GM18505 (cell line): ENCODE results near the gene DPF3.

ENCODE experiments used
- ATAC-seq: cut with Tn5 transposase; IDR thresholded peaks from one replicate; pipeline ENCODE4 v1.9.1; 2021; ENCODE audit not compliant: unreplicated experiment
- POLR2A ChIP-seq: IDR thresholded peaks from 4 replicates; pipeline ENCODE4 v1.6.1; 2011; ENCODE audit warnings: borderline replicate concordance; ENCODE audit not compliant: insufficient read depth, insufficient read length; ENCODE audit errors: extremely low read depth

The DPF3 gene

GRCh38 chr14:72920008-72920407 is 26.1 kb upstream of the DPF3 start:
- TF ChIP-seq POLR2A, result no peak
- ATAC-seq, result no peak

DNA sequence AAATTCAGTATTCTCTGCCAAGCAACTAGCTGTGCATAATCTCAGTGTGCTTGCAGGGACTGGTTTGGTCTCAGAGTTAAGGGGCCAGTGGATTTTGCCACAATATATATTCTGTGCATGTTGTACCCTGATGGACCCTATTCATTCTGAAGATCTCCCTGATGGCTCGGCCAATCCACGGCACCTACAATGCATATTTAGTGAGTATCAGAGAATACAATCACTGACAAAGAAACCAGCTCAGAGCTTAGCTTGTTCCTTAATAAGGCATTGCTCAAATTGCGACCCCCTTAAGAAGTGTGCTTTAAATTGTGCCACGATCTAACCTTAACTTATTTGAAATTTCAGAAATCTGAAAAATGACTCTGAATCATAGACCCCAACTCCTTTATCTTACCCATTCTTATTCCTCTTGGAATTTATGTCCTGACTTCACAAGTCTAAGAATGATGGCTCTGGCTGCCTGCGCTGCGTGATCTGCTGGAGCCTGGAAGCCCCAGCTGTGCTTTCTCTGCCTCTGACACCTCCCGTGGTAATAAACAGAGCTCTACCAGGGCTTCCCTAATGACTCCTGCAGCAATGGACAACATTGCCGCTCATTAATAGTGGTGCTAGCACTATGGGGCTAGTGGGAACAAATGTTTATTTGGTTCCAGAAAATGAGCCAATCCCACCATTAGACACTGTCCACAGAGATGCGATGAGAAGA is 23.3 kb upstream of the DPF3 start:
- no peak for ATAC-seq
- no peak for TF ChIP-seq POLR2A

DNA sequence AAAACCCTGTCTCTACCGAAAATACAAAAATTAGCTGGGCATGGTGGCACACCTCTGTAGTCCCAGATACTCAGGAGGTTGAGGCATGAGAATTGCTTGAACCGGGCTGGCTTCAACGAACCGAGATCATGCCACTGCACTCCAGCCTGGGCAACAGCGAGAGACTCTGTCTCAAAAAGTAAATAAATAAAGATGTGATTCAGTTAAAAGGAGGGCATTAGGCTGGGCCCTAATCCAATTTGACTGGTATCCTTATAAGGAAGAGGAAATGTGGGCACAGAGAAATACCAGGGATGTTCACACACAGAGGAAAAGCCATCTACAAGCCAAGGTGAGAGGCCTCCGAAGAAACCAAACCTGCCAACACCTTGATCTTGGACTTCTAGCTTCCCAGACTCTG is 22.3 kb upstream of the DPF3 start:
- no peak for TF ChIP-seq POLR2A
- no peak for ATAC-seq

DNA sequence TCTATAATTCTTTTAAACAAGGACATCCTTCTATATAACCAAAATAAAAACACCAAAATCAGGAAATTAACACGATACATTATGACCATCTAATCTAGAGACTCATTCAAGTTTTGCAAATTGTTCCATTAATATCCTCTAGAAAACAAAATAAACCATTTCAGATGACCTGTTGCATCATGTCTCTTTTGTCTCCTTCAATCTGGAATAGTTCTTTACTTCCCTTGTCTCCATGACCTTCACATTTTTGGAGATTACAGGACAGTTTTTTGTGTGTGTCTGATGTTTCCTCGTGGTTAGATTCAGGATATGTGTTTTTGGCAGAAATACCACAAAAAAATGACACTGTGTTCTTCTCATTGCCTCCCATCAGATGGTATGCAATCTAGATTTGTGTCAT is 19.9 kb upstream of the DPF3 start:
- no peak for ATAC-seq
- TF ChIP-seq POLR2A, result no peak

GRCh38 chr14:72909163-72909562 is 15.3 kb upstream of the DPF3 start:
- no peak for ATAC-seq

GRCh38 chr14:72907886-72908285 is 14.0 kb upstream of the DPF3 start:
- no peak for TF ChIP-seq POLR2A
- ATAC-seq, result no peak

More at GRCh38 chr14:72909163-72909562, 15.3 kb upstream of the DPF3 start:
- no peak for TF ChIP-seq POLR2A

DNA sequence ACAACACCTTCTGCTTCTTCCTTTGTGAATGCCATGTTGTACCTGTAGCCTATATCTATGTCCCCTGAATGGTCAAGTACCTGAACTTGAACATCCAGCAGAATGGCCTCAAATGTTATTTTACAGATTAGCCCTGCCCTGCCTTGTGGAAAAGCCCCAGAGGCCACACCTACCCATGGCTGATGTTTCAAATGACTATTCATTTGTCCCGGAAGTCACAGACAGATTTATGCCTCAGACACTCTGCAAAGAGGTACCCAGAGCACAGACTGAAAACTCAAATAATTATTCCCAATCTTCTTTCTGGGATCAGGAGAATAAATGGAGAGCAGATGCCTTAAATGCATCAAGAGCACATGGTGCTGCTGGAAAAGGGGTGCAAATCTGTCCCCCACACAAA is 13.0 kb upstream of the DPF3 start:
- no peak for ATAC-seq
- TF ChIP-seq POLR2A, result no peak

DNA sequence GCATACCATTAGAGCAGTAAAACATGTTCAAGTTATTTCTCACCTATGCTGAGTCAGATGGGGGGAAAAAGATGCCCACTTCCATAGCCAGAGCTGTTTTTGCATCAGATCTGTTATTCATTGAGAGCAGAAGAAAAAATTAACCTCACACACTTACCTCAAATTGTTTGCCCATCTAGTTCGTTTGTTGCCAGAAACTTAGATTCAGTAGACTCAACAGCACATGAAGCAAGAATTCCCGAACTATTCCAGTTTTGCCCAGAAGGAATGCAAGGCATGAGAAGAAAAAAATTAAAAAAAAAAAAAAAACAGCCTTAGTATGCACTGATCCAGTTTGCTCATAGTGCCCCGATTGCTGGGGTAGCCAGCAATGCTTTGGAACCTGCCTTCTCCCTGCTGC is 12.4 kb upstream of the DPF3 start:
- ATAC-seq, result no peak
- no peak for TF ChIP-seq POLR2A

GRCh38 chr14:72904840-72905561 is 11.1 kb upstream of the DPF3 start:
- no peak for TF ChIP-seq POLR2A
- no peak for ATAC-seq

DNA sequence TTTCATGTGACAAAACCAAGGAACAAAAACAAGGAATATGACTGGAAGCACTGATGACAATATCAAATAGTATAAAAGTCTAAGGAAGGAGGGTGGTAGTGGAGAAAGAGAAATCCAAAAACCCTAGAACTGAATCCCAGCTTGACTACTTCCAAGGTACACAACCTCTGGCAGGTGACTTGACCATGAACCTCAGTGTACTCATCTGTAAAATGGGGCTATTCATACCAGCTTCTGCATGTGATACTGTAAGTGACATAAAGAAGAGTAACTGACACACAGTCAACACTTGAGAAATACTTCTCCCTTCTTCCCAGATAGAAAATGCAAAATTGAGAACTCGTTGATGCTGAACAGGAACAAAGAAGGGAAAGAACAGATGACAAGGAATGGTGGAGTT is 10.3 kb upstream of the DPF3 start:
- no peak for ATAC-seq
- no peak for TF ChIP-seq POLR2A

DNA sequence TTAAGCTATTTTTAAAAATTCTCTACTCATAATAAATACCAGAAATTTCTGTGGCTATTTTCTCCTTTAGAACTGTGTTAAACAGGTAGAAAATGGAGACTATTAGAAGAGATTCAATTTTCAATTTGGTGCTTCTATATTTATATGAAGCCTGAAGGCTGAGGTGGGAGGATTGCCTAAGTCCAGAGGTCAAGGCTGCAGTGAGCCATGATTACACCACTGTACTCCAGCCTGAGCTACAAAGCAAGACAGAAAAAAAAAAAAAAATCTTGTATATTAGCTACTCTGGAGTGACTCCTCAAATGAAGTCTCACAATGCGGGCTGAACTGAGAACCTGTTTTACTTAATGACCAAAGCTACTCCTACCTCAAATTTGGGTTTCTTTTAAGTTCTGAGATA is 9.8 kb upstream of the DPF3 start:
- ATAC-seq, result no peak
- TF ChIP-seq POLR2A, result no peak

GRCh38 chr14:72902801-72903530 is 9.1 kb upstream of the DPF3 start:
- no peak for ATAC-seq
- TF ChIP-seq POLR2A, result no peak

DNA sequence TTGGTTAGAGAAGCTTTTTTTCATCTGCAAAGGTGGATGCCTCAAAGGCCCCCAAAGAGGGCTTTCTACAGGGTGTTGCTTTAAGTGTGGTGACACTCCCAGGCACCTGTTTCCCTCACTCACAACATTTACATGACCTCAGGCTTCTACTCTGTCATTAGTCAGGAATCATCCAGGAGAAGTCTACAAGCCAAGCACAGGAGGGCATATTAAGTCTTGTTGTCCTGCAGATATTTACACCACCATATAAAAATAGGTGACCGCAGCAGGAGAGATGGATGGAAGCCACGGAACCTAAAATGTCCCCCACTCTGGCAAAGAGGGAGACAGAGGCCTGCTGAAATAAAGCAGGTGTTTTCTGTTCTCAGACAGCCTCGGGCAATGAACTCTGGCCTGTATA is 7.5 kb upstream of the DPF3 start:
- no peak for TF ChIP-seq POLR2A
- no peak for ATAC-seq

- ATAC-seq, result no peak
- TF ChIP-seq POLR2A, result no peak
These were observed 4.5 kb upstream of the DPF3 start for GRCh38 chr14:72898448-72898847.
